HG02884 (cell line): Measurements from ENCODE around the gene TXK.

Experiments
- ATAC-seq: cut with Tn5 transposase; IDR thresholded peaks from one replicate; pipeline ENCODE4 v1.9.1; 2021; ENCODE audit warnings: mild to moderate bottlenecking, moderate library complexity; ENCODE audit not compliant: unreplicated experiment

Gene TXK

GRCh38 chr4:48064349-48064748 is 69.7 kb downstream of the TXK start:
- peak; percentile 66 for ATAC-seq

DNA sequence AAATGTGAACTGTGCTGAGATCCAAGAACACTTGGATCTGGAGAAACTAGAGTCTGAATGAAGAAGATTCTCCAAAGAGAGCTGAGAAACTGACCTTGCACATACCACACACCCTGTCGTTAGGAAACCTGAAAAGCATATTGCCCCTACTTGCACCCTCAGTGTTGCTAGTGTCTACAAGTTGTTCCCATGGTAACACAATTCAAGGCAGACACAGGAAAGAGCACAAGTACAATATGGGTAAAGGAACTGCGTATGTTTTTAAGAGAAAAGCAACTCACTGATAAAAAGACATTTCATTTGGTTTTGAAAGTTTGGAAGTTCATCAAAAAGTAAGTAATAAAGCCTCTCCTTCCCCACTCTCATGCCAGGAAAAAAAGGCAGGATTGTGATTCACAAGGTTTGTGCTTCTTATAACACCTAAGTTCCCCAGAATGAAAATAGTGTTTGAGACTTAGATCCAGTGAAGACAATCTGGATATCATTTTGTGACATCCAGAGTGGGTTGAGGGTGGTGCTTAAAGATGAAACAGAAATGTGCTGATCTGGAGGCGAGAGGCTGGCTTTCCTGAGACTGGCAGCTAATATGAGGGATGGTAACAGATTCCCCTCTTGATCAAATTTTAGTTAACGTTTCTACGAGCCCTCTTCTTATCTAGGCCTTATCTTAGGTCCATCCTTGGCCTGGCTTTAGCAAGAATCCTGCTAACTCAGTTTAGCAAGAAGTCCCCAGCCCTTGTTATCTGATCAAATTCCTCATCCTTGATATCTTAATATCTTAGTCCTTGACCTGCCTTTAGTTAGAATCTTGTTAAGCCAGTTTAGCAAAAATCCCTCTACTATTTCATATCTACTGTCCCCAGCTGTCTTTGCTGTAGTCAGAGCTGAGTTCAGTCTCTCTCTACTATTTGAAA is 75.2 kb downstream of the TXK start:
- ATAC-seq, result no peak

DNA sequence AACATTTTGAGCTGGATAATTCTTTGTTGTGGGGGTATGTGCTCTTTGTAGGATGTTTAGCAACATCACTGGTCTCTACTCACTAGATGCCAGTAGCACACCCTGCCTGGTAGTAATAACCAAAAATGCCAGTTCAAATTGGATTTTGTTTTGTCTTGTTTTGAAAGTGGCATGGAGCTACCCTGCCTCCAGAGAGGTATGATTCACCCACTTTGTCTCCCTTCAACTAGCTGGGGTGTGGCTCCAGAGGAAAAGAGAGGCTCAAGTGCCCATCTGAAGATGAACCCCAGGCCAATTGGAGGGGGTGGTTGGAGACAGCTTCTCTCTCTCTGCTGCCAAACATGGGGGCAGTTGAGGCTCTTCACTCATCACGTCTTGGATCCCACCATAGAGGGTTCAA is 83.0 kb downstream of the TXK start:
- ATAC-seq, result no peak

- ATAC-seq, result no peak
Observed at GRCh38 chr4:48049483-48049882, 84.6 kb downstream of the TXK start.

GRCh38 chr4:48047896-48048295 is 86.2 kb downstream of the TXK start:
- no peak for ATAC-seq

DNA sequence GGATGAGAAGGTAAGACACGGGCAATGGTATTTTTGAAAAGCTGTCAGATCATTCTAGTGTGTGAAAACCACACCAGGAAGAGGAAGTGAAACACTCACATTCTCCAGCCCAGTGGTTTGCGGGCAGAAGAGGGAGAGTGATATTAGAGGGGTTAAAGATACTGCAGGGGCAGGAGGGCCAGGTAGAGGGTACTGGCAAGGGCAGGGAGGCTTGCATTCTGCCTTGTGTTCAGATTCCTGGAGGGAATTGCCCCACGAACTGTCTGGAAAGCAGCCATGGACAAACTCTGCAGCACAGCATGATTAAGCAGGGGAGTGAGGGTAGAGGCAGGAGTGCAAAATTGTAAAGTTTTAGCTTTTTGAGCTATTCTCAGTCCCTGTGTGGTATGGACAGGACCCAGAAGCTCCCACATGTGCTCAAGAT is 86.6 kb downstream of the TXK start:
- ATAC-seq, result peak; percentile 92

DNA sequence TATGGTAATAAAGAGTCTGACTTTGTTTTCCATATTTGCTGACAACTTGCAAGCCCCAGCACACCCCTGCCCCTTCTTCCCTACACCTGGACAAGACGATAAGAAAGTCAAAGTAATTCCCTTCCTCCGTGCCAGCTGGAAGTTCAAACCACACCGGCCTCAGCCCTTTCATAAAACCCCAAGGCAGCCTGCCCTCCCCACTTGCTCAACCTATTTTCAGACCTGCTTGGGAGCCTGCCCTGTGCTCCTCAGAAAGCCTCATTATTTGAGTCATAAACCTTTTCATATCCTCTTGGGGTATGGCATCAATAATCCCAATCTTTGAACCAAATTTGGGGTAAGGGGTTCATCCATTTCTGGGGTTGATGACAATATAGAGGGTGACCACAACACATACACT is 88.0 kb downstream of the TXK start:
- ATAC-seq, result no peak

GRCh38 chr4:48044298-48044697 is 89.8 kb downstream of the TXK start:
- ATAC-seq, result no peak

DNA sequence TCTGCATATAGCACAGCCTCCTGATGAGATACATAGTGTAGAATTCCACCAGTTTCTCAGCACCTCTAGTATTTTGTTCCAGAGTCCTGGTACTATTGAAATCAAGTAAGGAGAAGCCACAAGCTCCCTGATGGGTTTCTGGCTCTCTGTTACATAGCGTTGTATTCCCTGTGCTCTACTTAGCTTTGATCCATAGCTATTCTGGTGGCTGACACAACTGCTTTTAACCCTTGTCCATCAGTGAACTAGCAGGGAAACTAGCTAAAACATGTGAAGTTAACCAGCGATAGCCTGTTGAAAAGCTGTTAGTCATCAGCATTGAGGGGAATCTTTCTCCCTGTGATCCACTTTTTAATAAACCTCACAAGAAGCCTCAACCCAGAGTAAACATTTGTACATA is 90.5 kb downstream of the TXK start:
- no peak for ATAC-seq

DNA sequence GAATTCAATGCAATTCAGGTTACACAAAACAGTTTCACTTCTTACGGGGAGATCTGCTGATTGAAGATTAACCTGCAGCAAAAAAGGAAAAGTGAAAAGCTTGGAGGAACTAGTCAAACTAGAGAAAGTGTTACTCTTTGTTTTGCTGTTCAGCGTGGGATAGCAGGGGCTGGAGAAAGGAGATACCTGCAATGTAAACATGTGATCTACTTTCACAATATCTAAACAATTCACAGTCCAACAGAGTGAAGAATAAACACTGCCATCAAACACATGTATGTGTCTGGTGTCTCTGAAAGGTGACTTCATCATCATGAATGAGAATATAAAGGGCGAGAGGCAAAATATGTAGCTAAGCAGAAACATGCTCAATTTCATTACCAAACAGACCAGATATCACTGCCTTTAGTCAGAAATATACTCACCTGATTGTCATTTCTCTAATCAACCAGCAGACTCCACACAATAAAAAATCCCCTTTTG is 91.0 kb downstream of the TXK start:
- no peak for ATAC-seq

- no peak for ATAC-seq
Observed at GRCh38 chr4:48041535-48042137, 92.4 kb downstream of the TXK start.

- no peak for ATAC-seq
Observed at GRCh38 chr4:48039561-48039960, 94.5 kb downstream of the TXK start.

DNA sequence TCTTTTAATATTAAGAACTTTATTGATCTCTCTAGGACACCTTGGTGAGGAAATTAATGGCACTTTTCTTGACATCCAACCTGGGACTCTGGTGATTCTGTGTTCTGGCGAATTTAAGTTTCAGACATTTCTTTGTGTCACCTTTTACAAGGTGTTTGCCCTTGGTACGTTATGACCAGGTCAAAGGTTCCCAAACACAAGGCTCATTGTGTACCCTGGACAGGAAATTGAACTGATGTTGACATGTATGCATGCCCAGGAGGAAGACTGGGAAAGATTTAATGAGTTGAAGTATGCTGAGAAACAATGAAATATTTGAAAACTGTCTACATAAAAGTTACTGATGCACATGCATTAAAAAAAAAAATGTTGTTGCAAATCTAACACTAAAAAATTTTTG is 95.4 kb downstream of the TXK start:
- ATAC-seq, result no peak

GRCh38 chr4:48037117-48037462 is 97.0 kb downstream of the TXK start:
- no peak for ATAC-seq

GRCh38 chr4:48035952-48036351 is 98.1 kb downstream of the TXK start:
- no peak for ATAC-seq

- no peak for ATAC-seq
Observed at GRCh38 chr4:48033825-48034413, 100.1 kb downstream of the TXK start.

- no peak for ATAC-seq
Observed at GRCh38 chr4:48033412-48033811, 100.6 kb downstream of the TXK start.

DNA sequence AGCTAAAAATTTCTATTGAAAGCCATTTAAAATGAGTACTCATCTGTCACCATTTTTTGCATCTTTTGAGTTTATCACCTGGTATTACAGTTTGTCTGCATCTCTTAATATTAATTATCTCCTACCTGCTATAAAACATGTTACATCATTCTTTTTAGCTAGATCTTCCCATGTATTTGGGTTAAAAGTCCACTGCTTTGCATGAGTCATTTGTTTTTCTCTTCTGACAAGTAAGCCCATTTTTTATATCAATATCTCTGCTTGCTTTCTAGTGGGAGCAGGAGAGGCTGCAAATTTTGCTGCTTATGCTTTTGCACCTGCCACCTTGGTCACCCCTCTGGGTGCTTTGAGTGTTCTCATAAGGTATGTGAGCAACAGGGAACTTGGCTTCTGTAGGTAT is 101.3 kb downstream of the TXK start:
- ATAC-seq, result no peak

DNA sequence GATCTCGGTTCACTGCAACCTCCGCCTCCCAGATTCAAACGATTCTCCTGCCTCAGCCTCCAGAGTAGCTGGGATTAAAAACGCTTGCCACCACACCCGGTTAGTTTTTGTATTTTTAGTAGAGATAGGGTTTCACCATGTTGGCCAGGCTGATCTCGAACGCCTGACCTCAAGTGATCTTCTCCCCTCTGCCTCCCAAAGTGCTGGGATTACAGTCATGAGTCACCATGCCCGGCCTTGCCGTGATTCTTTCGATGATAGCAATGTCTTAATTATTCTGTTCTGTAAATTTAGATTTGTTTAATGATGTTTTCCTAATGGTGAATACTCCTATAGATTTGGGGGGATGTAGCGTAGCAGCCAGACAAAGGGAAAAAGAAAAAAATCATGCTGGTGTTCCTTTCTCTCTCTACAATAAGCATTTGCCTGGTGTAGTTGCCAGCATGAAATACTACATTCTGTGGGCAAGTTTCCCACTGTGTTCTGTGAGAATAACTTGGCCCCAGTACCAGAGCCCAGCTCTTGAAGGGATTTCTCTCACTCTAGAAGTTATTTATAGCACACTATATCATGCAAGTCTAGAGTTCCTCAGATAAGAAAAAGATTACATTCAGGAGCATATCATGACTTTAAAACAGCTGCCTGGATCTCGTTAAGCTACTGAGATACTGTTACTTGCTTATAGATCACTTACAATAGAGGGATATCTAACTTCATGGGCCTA is 102.1 kb downstream of the TXK start:
- no peak for ATAC-seq

- no peak for ATAC-seq
Observed at GRCh38 chr4:48030470-48030869, 103.6 kb downstream of the TXK start.

DNA sequence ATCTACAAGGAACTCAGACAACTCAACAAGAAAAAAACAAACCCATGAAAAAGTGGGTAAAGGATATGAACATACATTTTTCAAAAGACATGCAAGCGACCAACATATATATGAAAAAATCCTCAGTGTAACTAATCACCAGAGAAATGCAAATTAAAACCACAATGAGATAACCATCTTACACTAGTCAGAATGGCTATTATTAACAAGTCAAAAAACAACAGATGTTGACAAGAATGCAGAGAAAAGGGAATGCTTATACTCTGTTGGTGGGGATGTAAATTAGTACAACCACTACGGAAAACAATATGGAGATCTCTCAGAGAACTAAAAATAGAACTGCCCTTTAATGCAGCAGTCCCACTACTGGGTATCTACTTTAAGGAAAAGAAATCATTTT is 105.4 kb downstream of the TXK start:
- peak; percentile 60 for ATAC-seq
